HEK293 (cell line): Measurements from ENCODE around the gene TBC1D9B.

Experiments
- CTCF ChIA-PET: fragments of 350-600 bp; formaldehyde crosslinking; extraction: SDS; loops from one replicate; lab custom pipeline; 2021; ENCODE audit warnings: antibody characterized with exemption; lab: Yijun Ruan, JAX
- POLR2A ChIA-PET: fragments of 300-600 bp; formaldehyde crosslinking; extraction: SDS; loops from one replicate; lab custom pipeline; 2020; ENCODE audit warnings: antibody characterized with exemption, inconsistent platforms; lab: Yijun Ruan, JAX
- H3K27ac ChIP-seq: fragments of 200-500 bp; sonication (Bioruptor generic); 2 replicates; pipeline ENCODE4 v1.5.1; 2014; ENCODE audit warnings: low read depth, low read length, control low read depth, inconsistent platforms; ENCODE audit errors: extremely low read depth
- H3K36me3 ChIP-seq, 2 experiments: fragments of 200-500 bp in 1 of 2; sonication (Bioruptor generic) in 1 of 2; 1 replicate in 1 of 2; 2 replicates in 1 of 2; pipeline ENCODE4 v1.5.1; 2014 to 2017; ENCODE audit warnings: inconsistent platforms in 2 of 2, low read length in 2 of 2; ENCODE audit not compliant: control insufficient read depth in 2 of 2, insufficient read depth in 1 of 2
- H3K4me1 ChIP-seq: fragments of 200-500 bp; sonication (Bioruptor generic); 2 replicates; pipeline ENCODE4 v1.5.1; 2014; ENCODE audit warnings: mild to moderate bottlenecking, low read length, inconsistent platforms; ENCODE audit not compliant: control insufficient read depth, insufficient read depth
- H3K4me3 ChIP-seq: 2 replicates; pipeline ENCODE4 v1.5.1; 2011; ENCODE audit warnings: low read depth, mild to moderate bottlenecking, control low read depth, low read length, moderate library complexity
- H3K9me3 ChIP-seq: fragments of 200-500 bp; sonication (Bioruptor generic); 2 replicates; pipeline ENCODE4 v1.5.1; 2014; ENCODE audit warnings: low read depth, low read length, inconsistent platforms; ENCODE audit not compliant: control insufficient read depth, insufficient read depth
- AEBP2 ChIP-seq: fragments of 450-650 bp; formaldehyde crosslinking; IDR thresholded peaks from 2 replicates; pipeline ENCODE4 v1.5.1; 2016; ENCODE audit warnings: missing biosample characterization, missing genetic modification characterization, borderline replicate concordance
- FEZF1 ChIP-seq: fragments of 450-650 bp; formaldehyde crosslinking; IDR thresholded peaks from 2 replicates; pipeline ENCODE4 v1.5.1; 2016; ENCODE audit warnings: missing biosample characterization, missing genetic modification characterization
- KLF1 ChIP-seq: fragments of 450-650 bp; formaldehyde crosslinking; IDR thresholded peaks from 2 replicates; pipeline ENCODE4 v1.5.1; 2016; ENCODE audit warnings: missing biosample characterization, missing genetic modification characterization
- MYNN ChIP-seq: fragments of 450-650 bp; formaldehyde crosslinking; IDR thresholded peaks from 2 replicates; pipeline ENCODE4 v1.5.1; 2016; ENCODE audit warnings: missing biosample characterization, missing genetic modification characterization, borderline replicate concordance
- SETDB1 ChIP-seq: IDR thresholded peaks from one replicate; pipeline ENCODE4 v1.6.1; 2017; ENCODE audit warnings: mild to moderate bottlenecking, low read length, moderate library complexity, mixed read lengths; ENCODE audit not compliant: insufficient read length
- YY2 ChIP-seq: fragments of 450-650 bp; formaldehyde crosslinking; IDR thresholded peaks from 2 replicates; pipeline ENCODE4 v1.5.1; 2016; ENCODE audit warnings: missing biosample characterization, missing genetic modification characterization
- ZBTB8A ChIP-seq: fragments of 450-650 bp; formaldehyde crosslinking; IDR thresholded peaks from 2 replicates; pipeline ENCODE4 v1.5.1; 2016; ENCODE audit warnings: missing biosample characterization, missing genetic modification characterization
- ZNF148 ChIP-seq: fragments of 450-650 bp; formaldehyde crosslinking; IDR thresholded peaks from 2 replicates; pipeline ENCODE4 v1.5.0; 2017; ENCODE audit warnings: missing biosample characterization, missing genetic modification characterization, borderline replicate concordance
- ZNF174 ChIP-seq: fragments of 450-650 bp; formaldehyde crosslinking; IDR thresholded peaks from 2 replicates; pipeline ENCODE4 v1.5.0; 2017; ENCODE audit warnings: missing biosample characterization, mild to moderate bottlenecking, missing genetic modification characterization
- ZNF214 ChIP-seq: fragments of 450-650 bp; formaldehyde crosslinking; IDR thresholded peaks from 2 replicates; pipeline ENCODE4 v1.5.1; 2017; ENCODE audit warnings: missing biosample characterization, mild to moderate bottlenecking, missing genetic modification characterization, borderline replicate concordance
- ZNF24 ChIP-seq: fragments of 450-650 bp; formaldehyde crosslinking; IDR thresholded peaks from 2 replicates; pipeline ENCODE4 v1.5.1; 2016; ENCODE audit warnings: missing biosample characterization, missing genetic modification characterization
- ZNF302 ChIP-seq: fragments of 450-650 bp; formaldehyde crosslinking; IDR thresholded peaks from 2 replicates; pipeline ENCODE4 v1.5.1; 2016; ENCODE audit warnings: missing biosample characterization, missing genetic modification characterization, low read depth
- ZNF350 ChIP-seq: fragments of 450-650 bp; formaldehyde crosslinking; IDR thresholded peaks from 2 replicates; pipeline ENCODE4 v1.5.0; 2017; ENCODE audit warnings: missing biosample characterization, mild to moderate bottlenecking, missing genetic modification characterization
- ZNF513 ChIP-seq: fragments of 450-650 bp; IDR thresholded peaks from 2 replicates; pipeline ENCODE4 v1.5.1; 2018; ENCODE audit warnings: missing biosample characterization, missing genetic modification characterization
- ZNF596 ChIP-seq: fragments of 450-650 bp; IDR thresholded peaks from 2 replicates; pipeline ENCODE4 v1.5.0; 2018; ENCODE audit warnings: missing biosample characterization, mild to moderate bottlenecking, missing genetic modification characterization, moderate library complexity
- ZNF664 ChIP-seq: fragments of 450-650 bp; formaldehyde crosslinking; IDR thresholded peaks from 2 replicates; pipeline ENCODE4 v1.5.1; 2016; ENCODE audit warnings: missing biosample characterization, missing genetic modification characterization
- ZNF677 ChIP-seq: fragments of 450-650 bp; IDR thresholded peaks from 2 replicates; pipeline ENCODE4 v1.5.0; 2018; ENCODE audit warnings: missing biosample characterization, mild to moderate bottlenecking, missing genetic modification characterization, moderate library complexity
- ZNF843 ChIP-seq: fragments of 450-650 bp; formaldehyde crosslinking; IDR thresholded peaks from 2 replicates; pipeline ENCODE4 v1.5.1; 2016; ENCODE audit warnings: missing biosample characterization, missing genetic modification characterization
- TF ChIP-seq, protein P1 (sequence below): fragments of 450-650 bp; formaldehyde crosslinking; IDR thresholded peaks from 2 replicates; pipeline ENCODE4 v1.5.1; 2016; ENCODE audit warnings: missing biosample characterization, missing genetic modification characterization, low read depth

Gene TBC1D9B

DNA sequence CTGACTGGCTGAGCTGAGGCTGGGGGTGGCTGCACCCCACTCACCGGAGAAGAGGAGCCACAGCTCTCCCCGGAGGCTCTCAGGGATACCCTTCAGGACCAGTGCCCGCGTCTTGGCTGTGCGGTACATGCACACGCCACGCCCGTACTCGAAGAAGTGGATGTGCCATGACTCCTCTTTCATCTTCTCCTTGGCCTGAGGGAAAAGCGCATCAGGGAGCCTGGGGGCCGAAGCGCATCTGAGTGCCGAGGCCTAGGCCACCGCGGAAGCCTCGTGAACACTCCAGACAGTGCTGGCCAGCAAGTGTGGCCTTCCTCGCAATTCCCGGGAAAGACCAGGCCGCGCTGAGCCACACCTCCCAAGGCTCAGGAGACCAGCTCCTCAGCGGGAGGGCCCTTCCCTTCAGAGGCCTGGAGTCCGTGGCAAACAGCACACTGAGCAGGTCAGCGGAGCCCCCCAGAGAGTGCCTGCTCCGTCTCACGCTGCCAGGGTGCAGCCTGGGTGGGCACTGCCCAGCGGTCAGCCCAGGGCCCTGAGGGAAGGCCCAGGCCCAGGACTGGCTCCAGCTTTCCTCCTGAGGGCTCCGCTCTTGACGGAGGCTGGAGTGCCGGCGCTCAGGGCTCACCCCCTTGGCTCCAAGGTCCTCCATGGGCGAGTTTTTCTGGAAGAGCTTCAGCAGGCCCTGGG lies 28.6 kb downstream of the TBC1D9B start:
- H3K36me3 ChIP-seq = peaks cover 18 to 88% of the 10 kb centered on the region in 2 experiments
- no peak overlapping the region for H3K4me3 ChIP-seq
- POLR2A ChIA-PET = no interaction called here
- no peak for TF ChIP-seq ZNF596 (tag by site-specific recombination)
- TF ChIP-seq MYNN (tag by site-specific recombination) = no peak
- TF ChIP-seq, protein P1, sequence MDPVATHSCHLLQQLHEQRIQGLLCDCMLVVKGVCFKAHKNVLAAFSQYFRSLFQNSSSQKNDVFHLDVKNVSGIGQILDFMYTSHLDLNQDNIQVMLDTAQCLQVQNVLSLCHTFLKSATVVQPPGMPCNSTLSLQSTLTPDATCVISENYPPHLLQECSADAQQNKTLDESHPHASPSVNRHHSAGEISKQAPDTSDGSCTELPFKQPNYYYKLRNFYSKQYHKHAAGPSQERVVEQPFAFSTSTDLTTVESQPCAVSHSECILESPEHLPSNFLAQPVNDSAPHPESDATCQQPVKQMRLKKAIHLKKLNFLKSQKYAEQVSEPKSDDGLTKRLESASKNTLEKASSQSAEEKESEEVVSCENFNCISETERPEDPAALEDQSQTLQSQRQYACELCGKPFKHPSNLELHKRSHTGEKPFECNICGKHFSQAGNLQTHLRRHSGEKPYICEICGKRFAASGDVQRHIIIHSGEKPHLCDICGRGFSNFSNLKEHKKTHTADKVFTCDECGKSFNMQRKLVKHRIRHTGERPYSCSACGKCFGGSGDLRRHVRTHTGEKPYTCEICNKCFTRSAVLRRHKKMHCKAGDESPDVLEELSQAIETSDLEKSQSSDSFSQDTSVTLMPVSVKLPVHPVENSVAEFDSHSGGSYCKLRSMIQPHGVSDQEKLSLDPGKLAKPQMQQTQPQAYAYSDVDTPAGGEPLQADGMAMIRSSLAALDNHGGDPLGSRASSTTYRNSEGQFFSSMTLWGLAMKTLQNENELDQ = no peak
- no peak for TF ChIP-seq ZNF214 (tag by site-specific recombination)
- no peak for TF ChIP-seq KLF1 (tag by site-specific recombination)
- CTCF ChIA-PET = no interaction called here
- no peaks in the 10 kb centered on the region for H3K9me3 ChIP-seq
- H3K4me1 ChIP-seq = no peaks in the 10 kb centered on the region
- H3K27ac ChIP-seq = no peak overlapping the region

- ChIA-PET POLR2A (no interaction called here), CTCF (no interaction called here)
- H3K36me3 ChIP-seq = peaks cover 15 to 88% of the 10 kb centered on the region in 2 experiments
These were observed 29.3 kb downstream of the TBC1D9B start for GRCh38 chr5:179878222-179879002.

GRCh38 chr5:179876610-179876952 lies 31.1 kb downstream of the TBC1D9B start:
- Histone ChIP-seq H3K27ac (no peak overlapping the region), H3K4me1 (no peaks in the 10 kb centered on the region), H3K36me3 (peaks cover 6 to 89% of the 10 kb centered on the region in 2 experiments), H3K4me3 (no peak overlapping the region), H3K9me3 (no peaks in the 10 kb centered on the region)
- ChIA-PET POLR2A (no interaction called here), CTCF (interaction anchor here (0.5 to 0.6 kb wide), 2 partner anchors 197 to 214 kb away, joined by 3 read pairs; no protein-coding TSS in a partner anchor)
- no peak for TF ChIP-seq ZBTB8A (tag by site-specific recombination)
- no peak for TF ChIP-seq ZNF350 (tag by site-specific recombination)
- TF ChIP-seq ZNF24 = no peak
- no peak for TF ChIP-seq ZNF513 (tag by site-specific recombination)
- no peak for TF ChIP-seq YY2 (tag by site-specific recombination)
- TF ChIP-seq ZNF174 (tag by site-specific recombination) = no peak
- TF ChIP-seq ZNF302 (tag by site-specific recombination) = no peak
- no peak for TF ChIP-seq ZNF677
- TF ChIP-seq SETDB1 = no peak
- TF ChIP-seq AEBP2 (tag by site-specific recombination) = no peak

More at GRCh38 chr5:179878222-179879002, 29.3 kb downstream of the TBC1D9B start:
- no peaks in the 10 kb centered on the region for H3K9me3 ChIP-seq
- H3K4me3 ChIP-seq = no peak overlapping the region
- TF ChIP-seq FEZF1 (tag by site-specific recombination) (no peak), ZNF148 (tag by site-specific recombination) (no peak), ZNF843 (tag by site-specific recombination) (no peak), KLF1 (tag by site-specific recombination) (no peak), ZNF664 (no peak)
- H3K4me1 ChIP-seq = no peaks in the 10 kb centered on the region
- no peak overlapping the region for H3K27ac ChIP-seq
